GM12878 (cell line): ENCODE measurements around the gene OR2AG2. TPM values are rescaled to one million over a fixed set of nuclear protein-coding genes. Genes with fewer than 3 reads are reported as not detected.
A peak's percentile ranks its signal among the peaks of the same experiment; 100 is the strongest.

ENCODE experiments used
- ATAC-seq: fragments of 200-7000 bp; cut with Tn5 transposase; 3 replicates; pipeline ENCODE4 v1.9.1; 2020; ENCODE audit warnings: mild to moderate bottlenecking, moderate library complexity
- BruUV-seq: library from RNA; stranded (reverse); fragments of 400-500 nt; replicated peaks from 2 replicates; lab custom pipeline; 2021; lab: Mats Ljungman, UMichigan
- CTCF ChIA-PET: fragments of 300-600 bp; sonication (Branson Sonifier 250); formaldehyde crosslinking; extraction: SDS; loops from one replicate; lab custom pipeline; 2021; ENCODE audit warnings: inconsistent platforms; lab: Yijun Ruan, JAX
- POLR2A ChIA-PET: fragments of 350-600 bp; formaldehyde crosslinking; extraction: SDS; loops from one replicate; lab custom pipeline; 2021; ENCODE audit warnings: inconsistent platforms; lab: Charles Lee
- RAD21 ChIA-PET: fragments of 300-600 bp; sonication (Branson Sonifier 250); formaldehyde crosslinking; loops from one replicate; lab custom pipeline; 2023; ENCODE audit warnings: antibody characterized with exemption; ENCODE audit not compliant: unreplicated experiment; lab: Charles Lee
- SMC1A ChIA-PET: fragments of 300-600 bp; sonication (Branson Sonifier 250); formaldehyde crosslinking; loops from one replicate; lab custom pipeline; 2023; ENCODE audit not compliant: unreplicated experiment, uncharacterized antibody; lab: Charles Lee
- DNase-seq: peaks from one replicate; pipeline ENCODE4 v3.0.0-alpha.2; 2011; ENCODE audit warnings: low read depth, low spot score
- FAIRE-seq: peaks from 3 replicates; lab custom pipeline; 2011; peaks lifted over from hg19 to GRCh38; lab: Jason Lieb, UNC
- H2AFZ ChIP-seq: 2 replicates; pipeline ENCODE4 v1.6.0; 2011; ENCODE audit warnings: low read depth, low read length, control low read depth; ENCODE audit not compliant: control insufficient read depth
- H3K27ac ChIP-seq: 2 replicates; pipeline ENCODE4 v1.5.1; 2011; ENCODE audit warnings: control low read depth; ENCODE audit not compliant: control insufficient read depth, insufficient read depth
- H3K27me3 ChIP-seq, 2 experiments: replicated peaks in 1 of 2; 2 replicates each; pipeline versions ENCODE4 v1.6.0 to v1.6.1; 2011; ENCODE audit warnings: low read length in 1 of 2; ENCODE audit not compliant: control insufficient read depth in 2 of 2, insufficient read depth in 2 of 2
- H3K36me3 ChIP-seq, 2 experiments: 2 replicates each; pipeline ENCODE4 v1.5.1; 2011; ENCODE audit warnings: low read length in 1 of 2; ENCODE audit not compliant: control insufficient read depth in 2 of 2, insufficient read depth in 2 of 2
- H3K4me1 ChIP-seq: 2 replicates; pipeline ENCODE4 v1.6.1; 2011; ENCODE audit warnings: mild to moderate bottlenecking, low read length, moderate library complexity, mixed read lengths; ENCODE audit not compliant: control insufficient read depth, insufficient read depth
- H3K4me2 ChIP-seq: 2 replicates; pipeline ENCODE4 v1.6.0; 2011; ENCODE audit warnings: control low read depth; ENCODE audit not compliant: control insufficient read depth, insufficient read depth
- H3K4me3 ChIP-seq: fragments of 200-600 bp; sonication (generic); 2 replicates; pipeline ENCODE4 v1.5.1; 2016
- H3K79me2 ChIP-seq: 2 replicates; pipeline ENCODE4 v1.6.0; 2011; ENCODE audit warnings: low read length; ENCODE audit not compliant: control insufficient read depth, insufficient read depth
- H3K9ac ChIP-seq: 2 replicates; pipeline ENCODE4 v1.8.0; 2011; ENCODE audit warnings: low read length, control low read depth, mixed read lengths; ENCODE audit not compliant: control insufficient read depth, insufficient read depth
- H3K9me3 ChIP-seq: replicated peaks from 3 replicates; pipeline ENCODE4 v1.5.1; 2011; ENCODE audit warnings: mild to moderate bottlenecking, low read length; ENCODE audit not compliant: control insufficient read depth, insufficient read depth
- H4K20me1 ChIP-seq: 2 replicates; pipeline ENCODE4 v1.6.0; 2011; ENCODE audit not compliant: control insufficient read depth, insufficient read depth
- ATF7 ChIP-seq: fragments of 450-650 bp; IDR thresholded peaks from 2 replicates; pipeline ENCODE4 v1.6.1; 2016; ENCODE audit warnings: low read depth, mild to moderate bottlenecking
- CBFB ChIP-seq: IDR thresholded peaks from 2 replicates; pipeline ENCODE4 v1.6.1; 2016; ENCODE audit warnings: antibody characterized with exemption, low read depth
- EED ChIP-seq: sonication (generic); IDR thresholded peaks from 2 replicates; pipeline ENCODE4 v1.6.1; 2016; ENCODE audit warnings: antibody characterized with exemption, low read depth
- FOXK2 ChIP-seq: fragments of 450-650 bp; IDR thresholded peaks from 2 replicates; pipeline ENCODE4 v1.6.1; 2017; ENCODE audit warnings: mild to moderate bottlenecking, moderate library complexity
- FOXM1 ChIP-seq: IDR thresholded peaks from 2 replicates; pipeline ENCODE4 v1.6.1; 2012; ENCODE audit warnings: low read depth, mild to moderate bottlenecking, inconsistent platforms, low read length, moderate library complexity
- IKZF1 ChIP-seq: fragments of 450-650 bp; conservative IDR thresholded peaks from 2 replicates; pipeline ENCODE4 v1.6.1; 2017; ENCODE audit warnings: antibody characterized with exemption, mild to moderate bottlenecking
- MYC ChIP-seq: IDR thresholded peaks from 2 replicates; pipeline ENCODE4 v1.6.1; 2011; ENCODE audit warnings: mild to moderate bottlenecking, low read length, moderate library complexity, inconsistent platforms; ENCODE audit not compliant: insufficient read depth, insufficient replicate concordance, insufficient read length, severe bottlenecking
- NR2F1 ChIP-seq: fragments of 450-650 bp; conservative IDR thresholded peaks from 2 replicates; pipeline ENCODE4 v1.6.1; 2017; ENCODE audit warnings: mild to moderate bottlenecking
- RAD51 ChIP-seq: fragments of 450-650 bp; IDR thresholded peaks from 2 replicates; pipeline ENCODE4 v1.6.1; 2016; ENCODE audit warnings: moderate library complexity, mild to moderate bottlenecking, inconsistent platforms
- RELA ChIP-seq: fragments of 450-650 bp; IDR thresholded peaks from 2 replicates; pipeline ENCODE4 v1.8.0; 2014; ENCODE audit warnings: borderline replicate concordance; ENCODE audit not compliant: partially characterized antibody
- RFX5 ChIP-seq: IDR thresholded peaks from 2 replicates; pipeline ENCODE4 v1.6.1; 2011; ENCODE audit warnings: low read depth, low read length, improper control_type of control experiment
- SREBF1 ChIP-seq: IDR thresholded peaks from 2 replicates; pipeline ENCODE4 v1.6.1; 2012; ENCODE audit warnings: mild to moderate bottlenecking, low read length
- SUPT20H ChIP-seq: IDR thresholded peaks from 2 replicates; pipeline ENCODE4 v1.6.1; 2011; ENCODE audit warnings: low read depth, mild to moderate bottlenecking, low read length, moderate library complexity, borderline replicate concordance; ENCODE audit not compliant: control insufficient read depth
- TAF1 ChIP-seq: IDR thresholded peaks from 2 replicates; pipeline ENCODE4 v1.6.1; 2011; ENCODE audit warnings: mild to moderate bottlenecking, low read depth, low read length, borderline replicate concordance
- TCF7 ChIP-seq: IDR thresholded peaks from 2 replicates; pipeline ENCODE4 v1.6.1; 2014; ENCODE audit warnings: antibody characterized with exemption, borderline replicate concordance
- WGBS: methylation state at CpG from one replicate; pipeline ENCODE4 v1.1.6; 2016; ENCODE audit warnings: low lambda C conversion rate; ENCODE audit not compliant: insufficient replicate concordance, insufficient coverage; ENCODE audit errors: missing lambda C conversion rate; 5-methylcytosine and 5-hydroxymethylcytosine counted together
- in situ Hi-C: fragments of 300-500 bp; cut with MboI; formaldehyde crosslinking; loops from 9 replicates; pipeline ENCODE4 v1.14.3; 2018; ENCODE audit warnings: mixed read lengths
- intact Hi-C: fragments of 100-400 bp; cut with micrococcal nuclease; formaldehyde crosslinking; loops from one replicate; pipeline ENCODE4 v1.14.2; 2022; ENCODE audit not compliant: unreplicated experiment
- polyA plus RNA-seq, 11 experiments: library from polyadenylated mRNA; depleted of rRNA in 4 of 11; unstranded in 6 of 11; stranded (reverse) in 5 of 11; fragments of >200 nt; fragmentation: Nextera tagmentation in 4 of 11; fragmentation: Illumina TruSeq in 1 of 11; extraction: Ambion mirVana in 4 of 11; extraction: Trizol in 1 of 11; gene quantifications; 1 replicate in 1 of 11; 2 replicates in 10 of 11; pipeline versions ENCODE4 v1.2.1 to v1.2.3, GENCODE V29; 2011 to 2016; ENCODE audit warnings: inconsistent platforms in 2 of 11, missing spikeins in 2 of 11, low read depth in 1 of 11
- total RNA-seq, 4 experiments: library from RNA; depleted of rRNA in 3 of 4; stranded (reverse); fragments of >200 nt in 3 of 4; fragmentation: Illumina TruSeq in 1 of 4; extraction: Trizol in 1 of 4; gene quantifications; 2 replicates each; pipeline versions ENCODE4 v1.2.1 to v1.2.3, GENCODE V29; 2013 to 2021
- TF ChIP-seq, protein P1 (sequence below): IDR thresholded peaks from 2 replicates; pipeline ENCODE4 v1.6.1; 2011; ENCODE audit warnings: mild to moderate bottlenecking, low read depth, low read length, moderate library complexity; ENCODE audit not compliant: insufficient replicate concordance
- TF ChIP-seq, protein P2 (sequence below): fragments of 450-650 bp; IDR thresholded peaks from 2 replicates; pipeline ENCODE4 v1.6.1; 2017; ENCODE audit warnings: mild to moderate bottlenecking, moderate library complexity

OR2AG2 gene
- total and polyA plus RNA-seq, 10 of the 15 experiments (the other 5 are each of a cell fraction or from before 2014, with no cell fraction given) = 0.01 to 0.09 (median 0.07) TPM; not detected in 6

DNA sequence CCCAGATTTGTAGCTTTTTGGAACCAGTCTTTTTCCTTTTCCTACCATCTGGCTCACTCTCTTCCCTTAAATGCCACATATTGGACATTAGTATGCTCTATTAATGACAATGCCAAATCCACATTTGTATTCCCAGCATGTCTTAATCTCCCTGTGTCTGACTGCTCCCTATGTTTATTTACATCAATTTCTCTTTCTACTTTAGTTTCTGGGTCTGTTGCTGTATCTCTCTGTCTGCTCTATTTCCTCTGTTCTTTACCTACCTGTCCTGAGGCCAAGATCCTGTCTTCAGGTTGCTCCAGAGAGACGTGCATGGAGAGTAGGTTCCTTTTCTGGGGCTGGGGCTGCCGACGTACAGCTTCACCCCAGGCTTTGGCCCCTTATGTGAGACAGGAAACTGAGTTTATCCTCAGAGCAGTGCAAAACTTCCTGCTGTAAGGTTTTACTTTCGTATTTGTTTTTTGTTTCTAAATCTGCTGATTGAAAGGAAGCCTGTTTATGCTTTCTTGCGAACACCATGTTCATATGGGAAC lies 25.6 kb downstream of the OR2AG2 start:
- H3K79me2 ChIP-seq = peaks cover 49% of the 10 kb centered on the region
- WGBS = 2% methylated on average over 5 of the region's 5 CpGs
- TSS peak; percentile 87 for BruUV-seq
- no peaks in the 10 kb centered on the region; the same call in 2 of the 3 replicates for H3K9me3 ChIP-seq
- ATAC-seq (peak; percentile 83), DNase-seq (peak; percentile 68), FAIRE-seq (no peak)
- POLR2A ChIA-PET = interaction anchor here (0.7 to 4.3 kb wide), 9 partner anchors 9 to 948 kb away, joined by 3 to 28 read pairs (median 4); partner anchors contain the start of genes MRPL17, OR2AG2, TAF10 and TPP1
- H3K9ac ChIP-seq = peak overlapping the region; percentile 94
- no peaks in the 10 kb centered on the region for H3K36me3 ChIP-seq
- intact Hi-C loops (loop anchor here (5.0 to 10.0 kb wide), 4 partner anchors 134 to 1051 kb away; partner anchors contain the start of genes CNGA4, FHIP1B, PPFIBP2 and TAF10), in situ Hi-C loops (loop anchor here (10.0 kb wide), 1 partner anchor 1121 kb away; the partner anchor contains the start of gene TRIM34)
- H3K27me3 ChIP-seq = no peaks in the 10 kb centered on the region
- RAD21 ChIA-PET = interaction anchor here (0.8 to 4.2 kb wide), 8 partner anchors 10 to 367 kb away, joined by 3 to 46 read pairs (median 4); partner anchors contain the start of genes MRPL17, SMPD1 and TPP1
- H4K20me1 ChIP-seq = no peaks in the 10 kb centered on the region
- H3K27ac ChIP-seq = peak overlapping the region; percentile 99
- H3K4me2 ChIP-seq = peak overlapping the region; percentile 86
- CTCF ChIA-PET = interaction anchor here (0.6 to 17.5 kb wide), 16 partner anchors 6 to 307 kb away, joined by 3 to 728 read pairs (median 4); partner anchors contain the start of genes MRPL17, OR2AG2 and TPP1
- H3K4me1 ChIP-seq = peaks cover 22% of the 10 kb centered on the region; the same call in 1 of the 2 replicates
- peak overlapping the region; percentile 71 for H3K4me3 ChIP-seq
- SMC1A ChIA-PET = interaction anchor here (0.5 to 18.2 kb wide), 14 partner anchors 6 to 1420 kb away, joined by 3 to 420 read pairs (median 6); partner anchors contain the start of genes ILK, MRPL17, OR2AG2 and RRP8
- H2AFZ ChIP-seq = peak overlapping the region; percentile 93
- TF ChIP-seq MYC (no peak), IKZF1 (peak; percentile 19; the same call in 1 of the 2 replicates), RAD51 (no peak), EED (no peak), CBFB (peak; percentile 13; the same call in 1 of the 2 replicates), TCF7 (no peak), TAF1 (peak; percentile 69; the same call in 1 of the 2 replicates), NR2F1 (no peak), ATF7 (peak; percentile 26; the same call in 1 of the 2 replicates), FOXM1 (no peak; the same call in 1 of the 2 replicates), RELA (peak; percentile 43), SUPT20H (no peak), FOXK2 (no peak), SREBF1 (no peak), RFX5 (no peak)
- TF ChIP-seq, protein P1, sequence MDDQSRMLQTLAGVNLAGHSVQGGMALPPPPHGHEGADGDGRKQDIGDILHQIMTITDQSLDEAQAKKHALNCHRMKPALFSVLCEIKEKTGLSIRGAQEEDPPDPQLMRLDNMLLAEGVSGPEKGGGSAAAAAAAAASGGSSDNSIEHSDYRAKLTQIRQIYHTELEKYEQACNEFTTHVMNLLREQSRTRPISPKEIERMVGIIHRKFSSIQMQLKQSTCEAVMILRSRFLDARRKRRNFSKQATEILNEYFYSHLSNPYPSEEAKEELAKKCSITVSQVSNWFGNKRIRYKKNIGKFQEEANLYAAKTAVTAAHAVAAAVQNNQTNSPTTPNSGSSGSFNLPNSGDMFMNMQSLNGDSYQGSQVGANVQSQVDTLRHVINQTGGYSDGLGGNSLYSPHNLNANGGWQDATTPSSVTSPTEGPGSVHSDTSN = no peak
- TF ChIP-seq, protein P2, sequence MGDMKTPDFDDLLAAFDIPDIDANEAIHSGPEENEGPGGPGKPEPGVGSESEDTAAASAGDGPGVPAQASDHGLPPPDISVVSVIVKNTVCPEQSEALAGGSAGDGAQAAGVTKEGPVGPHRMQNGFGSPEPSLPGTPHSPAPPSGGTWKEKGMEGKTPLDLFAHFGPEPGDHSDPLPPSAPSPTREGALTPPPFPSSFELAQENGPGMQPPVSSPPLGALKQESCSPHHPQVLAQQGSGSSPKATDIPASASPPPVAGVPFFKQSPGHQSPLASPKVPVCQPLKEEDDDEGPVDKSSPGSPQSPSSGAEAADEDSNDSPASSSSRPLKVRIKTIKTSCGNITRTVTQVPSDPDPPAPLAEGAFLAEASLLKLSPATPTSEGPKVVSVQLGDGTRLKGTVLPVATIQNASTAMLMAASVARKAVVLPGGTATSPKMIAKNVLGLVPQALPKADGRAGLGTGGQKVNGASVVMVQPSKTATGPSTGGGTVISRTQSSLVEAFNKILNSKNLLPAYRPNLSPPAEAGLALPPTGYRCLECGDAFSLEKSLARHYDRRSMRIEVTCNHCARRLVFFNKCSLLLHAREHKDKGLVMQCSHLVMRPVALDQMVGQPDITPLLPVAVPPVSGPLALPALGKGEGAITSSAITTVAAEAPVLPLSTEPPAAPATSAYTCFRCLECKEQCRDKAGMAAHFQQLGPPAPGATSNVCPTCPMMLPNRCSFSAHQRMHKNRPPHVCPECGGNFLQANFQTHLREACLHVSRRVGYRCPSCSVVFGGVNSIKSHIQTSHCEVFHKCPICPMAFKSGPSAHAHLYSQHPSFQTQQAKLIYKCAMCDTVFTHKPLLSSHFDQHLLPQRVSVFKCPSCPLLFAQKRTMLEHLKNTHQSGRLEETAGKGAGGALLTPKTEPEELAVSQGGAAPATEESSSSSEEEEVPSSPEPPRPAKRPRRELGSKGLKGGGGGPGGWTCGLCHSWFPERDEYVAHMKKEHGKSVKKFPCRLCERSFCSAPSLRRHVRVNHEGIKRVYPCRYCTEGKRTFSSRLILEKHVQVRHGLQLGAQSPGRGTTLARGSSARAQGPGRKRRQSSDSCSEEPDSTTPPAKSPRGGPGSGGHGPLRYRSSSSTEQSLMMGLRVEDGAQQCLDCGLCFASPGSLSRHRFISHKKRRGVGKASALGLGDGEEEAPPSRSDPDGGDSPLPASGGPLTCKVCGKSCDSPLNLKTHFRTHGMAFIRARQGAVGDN = peak; percentile 64; the same call in 1 of the 2 replicates
